CD8-positive, alpha-beta memory T cell (primary cell): ENCODE results near the gene PIAS3. TPM values are rescaled to one million over a fixed set of nuclear protein-coding genes. Genes with fewer than 3 reads are reported as not detected.
A peak's percentile ranks its signal among the peaks of the same experiment; 100 is the strongest.

Experiments used
- CTCF ChIA-PET: fragments of 350-600 bp; sonication (Branson Sonifier 250); formaldehyde crosslinking; loops from one replicate; lab custom pipeline; 2021; ENCODE audit warnings: antibody characterized with exemption; lab: Charles Lee
- POLR2A ChIA-PET: fragments of 350-600 bp; sonication (Branson Sonifier 250); formaldehyde crosslinking; loops from one replicate; lab custom pipeline; 2021; ENCODE audit warnings: antibody characterized with exemption; lab: Charles Lee
- DNase-seq, 5 donors: peaks; one replicate each; pipeline versions ENCODE4 v3.0.0 to v3.0.0-alpha.2; 2020 to 2022; ENCODE audit warnings: mixed read lengths in 1 of 5
- H3K27ac ChIP-seq: one replicate; pipeline ENCODE4 v1.7.0; 2013; ENCODE audit warnings: low read depth, mild to moderate bottlenecking, low read length, moderate library complexity
- H3K27me3 ChIP-seq: 2 replicates; pipeline ENCODE4 v1.7.0; 2013; ENCODE audit warnings: low read length, mild to moderate bottlenecking; ENCODE audit not compliant: insufficient read depth, poor library complexity, severe bottlenecking
- H3K36me3 ChIP-seq: 2 replicates; pipeline ENCODE4 v1.7.0; 2013; ENCODE audit warnings: mild to moderate bottlenecking, low read length, moderate library complexity; ENCODE audit not compliant: insufficient read depth
- H3K4me1 ChIP-seq: 2 replicates; pipeline ENCODE4 v1.7.0; 2013; ENCODE audit warnings: mild to moderate bottlenecking, low read length, moderate library complexity; ENCODE audit not compliant: insufficient read depth
- H3K4me3 ChIP-seq: 2 replicates; pipeline ENCODE4 v1.7.0; 2013; ENCODE audit warnings: mild to moderate bottlenecking, low read length
- H3K9me3 ChIP-seq: 2 replicates; pipeline ENCODE4 v1.7.0; 2013; ENCODE audit warnings: mild to moderate bottlenecking, low read length
- H3K27ac Mint-ChIP-seq, 8 donors: one replicate each; pipeline ENCODE4 v1.8.0; 2020 to 2021; ENCODE audit warnings: mixed read lengths in 8 of 8, mild to moderate bottlenecking in 6 of 8, inconsistent platforms in 3 of 8, moderate library complexity in 3 of 8
- H3K27me3 Mint-ChIP-seq, 2 donors: one replicate each; pipeline ENCODE4 v1.8.0; 2020 to 2021; ENCODE audit warnings: mixed read lengths in 2 of 2, mild to moderate bottlenecking in 1 of 2, moderate library complexity in 1 of 2
- H3K36me3 Mint-ChIP-seq, 3 donors: one replicate each; pipeline ENCODE4 v1.8.0; 2020 to 2021; ENCODE audit warnings: mixed read lengths in 3 of 3, inconsistent platforms in 1 of 3, mild to moderate bottlenecking in 1 of 3
- H3K4me1 Mint-ChIP-seq, 3 donors: one replicate each; pipeline ENCODE4 v1.8.0; 2020 to 2021; ENCODE audit warnings: mixed read lengths in 3 of 3, inconsistent platforms in 1 of 3, mild to moderate bottlenecking in 1 of 3
- H3K4me3 Mint-ChIP-seq, 7 donors: one replicate each; pipeline ENCODE4 v1.8.0; 2020 to 2021; ENCODE audit warnings: mixed read lengths in 7 of 7, mild to moderate bottlenecking in 6 of 7, moderate library complexity in 4 of 7, inconsistent platforms in 2 of 7
- H3K9me3 Mint-ChIP-seq, 5 donors: one replicate each; pipeline ENCODE4 v1.8.0; 2020 to 2022; ENCODE audit warnings: mixed read lengths in 5 of 5, mild to moderate bottlenecking in 3 of 5, moderate library complexity in 2 of 5, inconsistent platforms in 1 of 5
- polyA plus RNA-seq: library from polyadenylated mRNA; unstranded; fragments of 300-500 nt; fragmentation: Illumina TruSeq; gene quantifications from one replicate; pipeline ENCODE4 v1.2.3, GENCODE V29; 2021
- total RNA-seq, 2 experiments: library from RNA; stranded (reverse); gene quantifications; one replicate each; pipeline ENCODE4 v1.2.3, GENCODE V29; 2021

Gene PIAS3
- total RNA-seq (10 to 100 TPM; 16.7 to 18.3 TPM), polyA plus RNA-seq (21.2 TPM)

GRCh38 chr1:145858901-145859490 is at the start of gene PIAS3:
Gene PIAS3 (minus strand): TSS chr1:145859081. CDS start chr1:145858990, 91 bp downstream.
- peak within 1 kb of the TSS; percentile 56 for H3K27ac ChIP-seq
- H3K4me3 Mint-ChIP-seq: peak within 1 kb of the TSS; percentile 93 to 99 (median 97)
- H3K27ac Mint-ChIP-seq: peak within 1 kb of the TSS; percentile 77 to 96 (median 90)
- no peaks in the 10 kb centered on the region for H3K27me3 ChIP-seq
- peak; percentile 74 to 86 (median 80) for DNase-seq
- CTCF ChIA-PET: interaction anchor here (0.5 to 10.2 kb wide), 24 partner anchors 10 to 156 kb away, joined by 3 to 160 read pairs (median 5); partner anchors contain the start of genes ANKRD34A, ANKRD35, ITGA10 and NUDT17
- no peaks in the 10 kb centered on the region for H3K9me3 ChIP-seq
- peaks cover 13% of the 10 kb centered on the region for H3K4me1 ChIP-seq
- H3K9me3 Mint-ChIP-seq: no peaks in the 10 kb centered on the region
- POLR2A ChIA-PET: interaction anchor here (0.6 to 3.3 kb wide), 16 partner anchors 10 to 179 kb away, joined by 3 to 44 read pairs (median 12); partner anchors contain the start of genes ANKRD34A, ANKRD35, LIX1L and NUDT17
- H3K4me1 Mint-ChIP-seq: peaks cover 11 to 29% (median 29%) of the 10 kb centered on the region in 3 donors
- H3K4me3 ChIP-seq: peak within 1 kb of the TSS; percentile 80
- H3K36me3 ChIP-seq: peaks cover 7% of the 10 kb centered on the region
- H3K36me3 Mint-ChIP-seq: peaks cover 0 to 36% (median 3%) of the 10 kb centered on the region in 3 donors
- H3K27me3 Mint-ChIP-seq: peaks cover 0 to 1% of the 10 kb centered on the region in 2 donors

- Mint-ChIP-seq H3K4me1 (peaks cover 9 to 11% (median 10%) of the 10 kb centered on the region in 3 donors), H3K36me3 (peaks cover 0 to 34% (median 16%) of the 10 kb centered on the region in 3 donors), H3K27me3 (peaks cover 0 to 3% of the 10 kb centered on the region in 2 donors), H3K9me3 (no peaks in the 10 kb centered on the region), H3K27ac (no peak overlapping the region), H3K4me3 (no peak overlapping the region)
- H3K4me3 ChIP-seq: no peak overlapping the region
- H3K27ac ChIP-seq: no peak overlapping the region
- ChIA-PET POLR2A (interaction anchor here (0.6 kb wide), 1 partner anchor 51 kb away, joined by 3 read pairs; no protein-coding TSS in a partner anchor), CTCF (interaction anchor here (0.7 to 5.7 kb wide), 12 partner anchors 13 to 95 kb away, joined by 3 to 42 read pairs (median 4); partner anchors contain the start of genes NUDT17 and PIAS3)
- H3K27me3 ChIP-seq: no peaks in the 10 kb centered on the region
- H3K36me3 ChIP-seq: peaks cover 12% of the 10 kb centered on the region
- H3K9me3 ChIP-seq: no peaks in the 10 kb centered on the region
- H3K4me1 ChIP-seq: no peaks in the 10 kb centered on the region
- no peak for DNase-seq
These were observed 49.8 kb upstream of the PIAS3 start for GRCh38 chr1:145908653-145909052.

GRCh38 chr1:145906954-145907753 is 48.3 kb upstream of the PIAS3 start:
- Histone ChIP-seq H3K9me3 (no peaks in the 10 kb centered on the region), H3K4me1 (no peaks in the 10 kb centered on the region), H3K27ac (no peak overlapping the region), H3K36me3 (peaks cover 10% of the 10 kb centered on the region), H3K4me3 (no peak overlapping the region), H3K27me3 (no peaks in the 10 kb centered on the region)
- Mint-ChIP-seq H3K4me3 (no peak overlapping the region), H3K36me3 (peaks cover 0 to 24% (median 17%) of the 10 kb centered on the region in 3 donors), H3K4me1 (peaks cover 4 to 11% (median 6%) of the 10 kb centered on the region in 3 donors), H3K9me3 (no peaks in the 10 kb centered on the region), H3K27me3 (peaks cover 0 to 3% of the 10 kb centered on the region in 2 donors), H3K27ac (no peak overlapping the region)
- ChIA-PET POLR2A (interaction anchor here (0.9 kb wide), 1 partner anchor 62 kb away, joined by 7 read pairs; the partner anchor contains the start of gene NUDT17), CTCF (interaction anchor here (1.0 to 5.7 kb wide), 5 partner anchors 8 to 62 kb away, joined by 3 to 42 read pairs (median 4); partner anchors contain the start of gene NUDT17)
- DNase-seq: no peak

- Histone ChIP-seq H3K9me3 (no peaks in the 10 kb centered on the region), H3K27me3 (no peaks in the 10 kb centered on the region), H3K4me3 (no peak overlapping the region), H3K27ac (no peak overlapping the region), H3K4me1 (no peaks in the 10 kb centered on the region), H3K36me3 (no peaks in the 10 kb centered on the region)
- peaks cover 0 to 13% (median 5%) of the 10 kb centered on the region in 3 donors for H3K36me3 Mint-ChIP-seq
- DNase-seq: no peak
- ChIA-PET POLR2A (no interaction called here), CTCF (no interaction called here)
- peaks cover 0 to 3% of the 10 kb centered on the region in 2 donors for H3K27me3 Mint-ChIP-seq
- H3K9me3 Mint-ChIP-seq: no peaks in the 10 kb centered on the region
- no peaks in the 10 kb centered on the region for H3K4me1 Mint-ChIP-seq
- H3K4me3 Mint-ChIP-seq: no peak overlapping the region
- no peak overlapping the region for H3K27ac Mint-ChIP-seq
These were observed 42.6 kb upstream of the PIAS3 start for GRCh38 chr1:145901312-145902021.

GRCh38 chr1:145898756-145899155 is 39.9 kb upstream of the PIAS3 start:
- CTCF ChIA-PET: interaction anchor here (0.9 to 1.8 kb wide), 4 partner anchors 9 to 39 kb away, joined by 3 to 5 read pairs (median 4); partner anchors contain the start of gene PIAS3
- Histone ChIP-seq H3K4me3 (no peak overlapping the region), H3K27me3 (no peaks in the 10 kb centered on the region), H3K9me3 (no peaks in the 10 kb centered on the region), H3K36me3 (no peaks in the 10 kb centered on the region), H3K27ac (no peak overlapping the region), H3K4me1 (no peaks in the 10 kb centered on the region)
- DNase-seq: no peak
- peaks cover 0 to 15% (median 7%) of the 10 kb centered on the region in 3 donors for H3K36me3 Mint-ChIP-seq
- POLR2A ChIA-PET: interaction anchor here (0.7 kb wide), 1 partner anchor 109 kb away, joined by 3 read pairs; no protein-coding TSS in a partner anchor
- no peak overlapping the region for H3K4me3 Mint-ChIP-seq
- no peaks in the 10 kb centered on the region for H3K4me1 Mint-ChIP-seq
- no peaks in the 10 kb centered on the region for H3K27me3 Mint-ChIP-seq
- no peak overlapping the region for H3K27ac Mint-ChIP-seq
- H3K9me3 Mint-ChIP-seq: no peaks in the 10 kb centered on the region

- POLR2A ChIA-PET: interaction anchor here (0.7 kb wide), 1 partner anchor 109 kb away, joined by 3 read pairs; no protein-coding TSS in a partner anchor
- H3K27me3 Mint-ChIP-seq: no peaks in the 10 kb centered on the region
- no peaks in the 10 kb centered on the region for H3K4me1 ChIP-seq
- H3K9me3 Mint-ChIP-seq: no peaks in the 10 kb centered on the region
- no peak overlapping the region for H3K27ac ChIP-seq
- no peaks in the 10 kb centered on the region for H3K27me3 ChIP-seq
- H3K27ac Mint-ChIP-seq: no peak overlapping the region
- no peak overlapping the region for H3K4me3 Mint-ChIP-seq
- H3K4me1 Mint-ChIP-seq: no peaks in the 10 kb centered on the region
- H3K9me3 ChIP-seq: no peaks in the 10 kb centered on the region
- no peak for DNase-seq
- peaks cover 0 to 15% (median 7%) of the 10 kb centered on the region in 3 donors for H3K36me3 Mint-ChIP-seq
- CTCF ChIA-PET: interaction anchor here (0.9 to 1.8 kb wide), 4 partner anchors 9 to 81 kb away, joined by 3 to 5 read pairs (median 4); partner anchors contain the start of gene PIAS3
- H3K4me3 ChIP-seq: no peak overlapping the region
- no peaks in the 10 kb centered on the region for H3K36me3 ChIP-seq
These were observed 39.1 kb upstream of the PIAS3 start for GRCh38 chr1:145897969-145898368.

GRCh38 chr1:145895471-145895870 is 36.6 kb upstream of the PIAS3 start:
- ChIA-PET POLR2A (no interaction called here), CTCF (interaction anchor here (0.7 to 1.6 kb wide), 7 partner anchors 10 to 137 kb away, joined by 3 to 7 read pairs (median 3); partner anchors contain the start of genes ITGA10 and NUDT17)
- H3K36me3 ChIP-seq: no peaks in the 10 kb centered on the region
- H3K4me3 ChIP-seq: no peak overlapping the region
- no peak overlapping the region for H3K4me3 Mint-ChIP-seq
- H3K4me1 ChIP-seq: no peaks in the 10 kb centered on the region
- peaks cover 0 to 8% (median 4%) of the 10 kb centered on the region in 3 donors for H3K36me3 Mint-ChIP-seq
- H3K9me3 ChIP-seq: no peaks in the 10 kb centered on the region
- H3K27ac ChIP-seq: no peak overlapping the region
- no peak for DNase-seq
- H3K27me3 Mint-ChIP-seq: no peaks in the 10 kb centered on the region
- H3K4me1 Mint-ChIP-seq: no peaks in the 10 kb centered on the region
- no peaks in the 10 kb centered on the region for H3K27me3 ChIP-seq
- H3K9me3 Mint-ChIP-seq: no peaks in the 10 kb centered on the region
- peak overlapping the region in 1 of 8 donors; percentile 58 for H3K27ac Mint-ChIP-seq
